Stimulated activated CD4-positive, alpha-beta T cell treated with anti-CD3 and anti-CD28 coated beads, Interleukin-12 subunit alpha, Interleukin-12 subunit beta, amount 100 ng/mL, for 4 hours (primary cell): ENCODE measurements around the gene TBL3.

Source experiments
- DNase-seq: peaks from one replicate; pipeline ENCODE4 v3.0.0-alpha.2; 2020

TBL3 gene

GRCh38 chr16:1984347-1985225, 12.7 kb downstream of the TBL3 start:
- no peak for DNase-seq

- DNase-seq, result no peak
These were observed 13.8 kb downstream of the TBL3 start for GRCh38 chr16:1985466-1986150.

GRCh38 chr16:1987198-1987597, 15.3 kb downstream of the TBL3 start:
- DNase-seq, result no peak

- no peak for DNase-seq
These were observed 17.6 kb downstream of the TBL3 start, which contains the start of gene SYNGR3 for GRCh38 chr16:1989209-1990100. Gene SYNGR3, plus strand, starts transcription at chr16:1989970. Its CDS starts 133 bp downstream, at chr16:1990103.

GRCh38 chr16:1990101-1990350, 18.2 kb downstream of the TBL3 start:
- no peak for DNase-seq

- no peak for DNase-seq
These were observed 18.7 kb downstream of the TBL3 start for GRCh38 chr16:1990351-1991134.

- DNase-seq, result no peak
These were observed 19.3 kb downstream of the TBL3 start for GRCh38 chr16:1991135-1991551.

- no peak for DNase-seq
These were observed 19.7 kb downstream of the TBL3 start for GRCh38 chr16:1991588-1991947.

- peak; percentile 99 for DNase-seq
These were observed 20.3 kb downstream of the TBL3 start for GRCh38 chr16:1991948-1992703.

GRCh38 chr16:1992704-1993317, 21.0 kb downstream of the TBL3 start:
- no peak for DNase-seq

GRCh38 chr16:1993731-1994131, 21.9 kb downstream of the TBL3 start:
- DNase-seq, result no peak

- no peak for DNase-seq
These were observed 25.9 kb downstream of the TBL3 start for GRCh38 chr16:1997494-1998359.

GRCh38 chr16:1998360-1998835, 26.5 kb downstream of the TBL3 start:
- no peak for DNase-seq

GRCh38 chr16:1998852-1999801, 27.3 kb downstream of the TBL3 start:
- no peak for DNase-seq

GRCh38 chr16:1999866-2000514, 28.1 kb downstream of the TBL3 start:
- no peak for DNase-seq

- DNase-seq, result no peak
These were observed 29.2 kb downstream of the TBL3 start for GRCh38 chr16:2001035-2001434.

- DNase-seq, result no peak
These were observed 29.9 kb downstream of the TBL3 start for GRCh38 chr16:2001456-2002355.
